HG03378 (cell line): ENCODE data around the gene ADAMTS7.
"Not testable (repeated sequence)": the region's sequence is repeated elsewhere in the genome, so short reads cannot be mapped to it uniquely, and the experiment has no call there.

Experiments used
- ATAC-seq: cut with Tn5 transposase; IDR thresholded peaks from one replicate; pipeline ENCODE4 v1.9.1; 2021; ENCODE audit warnings: mild to moderate bottlenecking, moderate library complexity; ENCODE audit not compliant: unreplicated experiment

ADAMTS7 gene

GRCh38 chr15:78726870-78727551 is 84.3 kb downstream of the ADAMTS7 start:
- ATAC-seq, result no peak

GRCh38 chr15:78719819-78720450 is 91.3 kb downstream of the ADAMTS7 start:
- not testable (repeated sequence) for ATAC-seq

- ATAC-seq, result no peak
Observed at GRCh38 chr15:78718837-78719236, 92.4 kb downstream of the ADAMTS7 start.

GRCh38 chr15:78717956-78718656 is 93.2 kb downstream of the ADAMTS7 start:
- no peak for ATAC-seq

- ATAC-seq, result no peak
Observed at GRCh38 chr15:78716651-78717050, 94.6 kb downstream of the ADAMTS7 start.

- no peak for ATAC-seq
Observed at GRCh38 chr15:78715930-78716329, 95.3 kb downstream of the ADAMTS7 start.

- ATAC-seq, result no peak
Observed at GRCh38 chr15:78715434-78715833, 95.8 kb downstream of the ADAMTS7 start.

GRCh38 chr15:78714890-78715289 is 96.4 kb downstream of the ADAMTS7 start:
- ATAC-seq, result no peak

- ATAC-seq, result no peak
Observed at GRCh38 chr15:78712797-78713515, 98.3 kb downstream of the ADAMTS7 start.

GRCh38 chr15:78711638-78712037 is 99.6 kb downstream of the ADAMTS7 start:
- ATAC-seq, result no peak

GRCh38 chr15:78709263-78709882 is 101.9 kb downstream of the ADAMTS7 start:
- ATAC-seq, result no peak
